Measurements from ENCODE around the gene ADAP2.
A peak's percentile ranks its signal among the peaks of the same experiment; 100 is the strongest.
"Not testable (repeated sequence)": the region's sequence is repeated elsewhere in the genome, so short reads cannot be mapped to it uniquely, and the experiment has no call there.

Gene ADAP2, protein sequence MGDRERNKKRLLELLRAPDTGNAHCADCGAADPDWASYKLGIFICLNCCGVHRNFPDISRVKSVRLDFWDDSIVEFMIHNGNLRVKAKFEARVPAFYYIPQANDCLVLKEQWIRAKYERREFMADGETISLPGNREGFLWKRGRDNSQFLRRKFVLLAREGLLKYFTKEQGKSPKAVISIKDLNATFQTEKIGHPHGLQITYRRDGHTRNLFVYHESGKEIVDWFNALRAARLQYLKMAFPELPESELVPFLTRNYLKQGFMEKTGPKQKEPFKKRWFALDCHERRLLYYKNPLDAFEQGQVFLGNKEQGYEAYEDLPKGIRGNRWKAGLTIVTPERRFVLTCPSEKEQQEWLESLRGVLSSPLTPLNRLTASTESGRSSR

DNA sequence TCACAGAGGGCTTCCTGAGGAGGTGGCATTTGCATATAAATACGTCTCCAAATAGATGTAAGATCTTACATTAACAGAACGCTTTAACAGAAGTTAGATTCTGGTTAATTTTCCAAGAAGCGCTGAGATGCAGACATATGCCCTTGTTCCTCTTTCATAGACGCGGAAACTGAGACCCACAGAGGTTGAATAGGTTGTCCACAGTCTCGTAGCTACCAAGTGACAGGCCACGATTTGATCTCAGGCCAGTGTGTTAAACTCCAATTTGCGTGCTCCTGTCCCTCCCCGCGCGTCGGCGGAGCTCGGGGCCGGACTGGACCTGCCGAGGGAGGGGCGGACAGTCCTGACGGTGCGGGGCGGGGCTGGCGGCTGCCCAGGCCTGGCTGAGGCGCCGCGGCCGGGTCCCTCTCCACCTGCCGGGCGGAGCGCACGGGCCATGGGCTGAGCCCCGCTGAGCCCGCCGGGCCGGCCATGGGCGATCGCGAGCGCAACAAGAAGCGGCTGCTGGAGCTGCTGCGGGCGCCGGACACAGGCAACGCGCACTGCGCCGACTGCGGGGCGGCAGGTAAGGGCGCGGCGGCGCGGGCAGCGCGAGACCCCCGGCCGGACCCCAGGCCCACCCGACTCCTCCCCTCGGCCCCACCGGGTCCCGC lies at the start of gene ADAP2:
ADAP2 (plus strand) TSS at position 402 of the 653 bp plus-strand sequence; CDS start at position 472, 70 bp downstream.
- H3K4me3 ChIP-seq (ENCODE audit: low read length): peak within 1 kb of the TSS; percentile 55
- TF ChIP-seq ZNF274 (IDR thresholded peaks at IDR 0.05; ENCODE audit: low read depth, low read length): no peak

DNA sequence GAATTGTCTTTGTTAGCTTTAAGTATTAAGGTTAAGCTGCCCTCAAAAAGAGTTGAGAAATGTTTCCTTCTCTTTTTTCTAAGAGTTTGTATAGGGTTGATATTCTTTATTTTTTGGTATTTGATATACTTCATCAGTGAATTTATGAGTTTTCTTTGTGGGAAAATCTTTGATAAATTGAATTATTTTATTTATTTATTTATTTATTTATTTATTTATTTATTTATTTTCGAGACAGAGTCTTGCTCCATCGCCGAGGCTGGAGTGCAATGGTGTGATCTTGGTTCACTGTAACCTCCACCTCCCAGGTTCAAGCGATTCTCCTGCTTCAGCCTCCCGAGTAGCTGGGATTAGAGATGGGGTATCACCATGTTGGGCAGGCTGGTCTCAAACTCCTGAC lies 35.6 kb upstream of the ADAP2 start:
- no peak for TF ChIP-seq ZNF274 (IDR thresholded peaks at IDR 0.05; ENCODE audit: low read depth, low read length)
- no peak overlapping the region for H3K4me3 ChIP-seq (ENCODE audit: low read length)

DNA sequence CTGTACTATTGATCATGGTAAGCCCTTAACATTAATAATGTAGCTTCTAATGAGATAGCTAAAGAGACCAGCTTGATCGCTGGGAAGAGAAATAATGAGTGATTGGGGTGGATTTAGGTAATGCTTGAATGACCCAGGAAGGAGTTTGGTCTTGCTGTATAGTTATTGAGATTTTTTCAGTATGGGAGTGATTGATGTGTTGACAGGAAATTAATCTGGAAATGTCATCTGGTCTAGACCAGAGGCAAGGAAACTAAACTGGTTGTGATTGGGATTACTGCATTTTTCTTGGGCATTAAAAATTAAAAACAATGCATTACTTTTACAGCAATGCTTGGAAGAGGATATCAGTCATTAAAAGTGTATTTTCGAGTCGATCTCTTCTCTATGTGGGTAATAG lies 27.5 kb upstream of the ADAP2 start:
- H3K4me3 ChIP-seq (ENCODE audit: low read length): no peak overlapping the region
- no peak for TF ChIP-seq ZNF274 (IDR thresholded peaks at IDR 0.05; ENCODE audit: low read depth, low read length)

DNA sequence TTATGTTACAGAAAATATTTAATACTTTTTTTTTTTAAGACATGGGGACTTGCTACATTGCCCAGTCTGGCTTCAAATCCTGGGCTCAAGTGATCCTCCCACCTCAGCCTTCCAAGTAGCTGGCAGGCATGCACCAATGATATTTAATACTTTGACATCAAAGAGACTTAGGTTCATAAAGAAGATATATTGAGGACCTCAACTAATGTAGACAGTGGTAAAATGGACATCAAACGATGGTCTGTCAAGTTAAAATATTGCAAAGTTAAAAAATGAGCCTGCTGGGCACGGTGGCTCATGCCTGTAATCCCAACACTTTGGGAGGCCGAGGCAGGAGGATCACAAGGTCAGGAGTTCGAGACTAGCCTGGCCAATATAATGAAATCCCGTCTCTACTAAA lies 24.4 kb upstream of the ADAP2 start:
- no peak overlapping the region for H3K4me3 ChIP-seq (ENCODE audit: low read length)
- TF ChIP-seq ZNF274 (IDR thresholded peaks at IDR 0.05; ENCODE audit: low read depth, low read length): no peak

DNA sequence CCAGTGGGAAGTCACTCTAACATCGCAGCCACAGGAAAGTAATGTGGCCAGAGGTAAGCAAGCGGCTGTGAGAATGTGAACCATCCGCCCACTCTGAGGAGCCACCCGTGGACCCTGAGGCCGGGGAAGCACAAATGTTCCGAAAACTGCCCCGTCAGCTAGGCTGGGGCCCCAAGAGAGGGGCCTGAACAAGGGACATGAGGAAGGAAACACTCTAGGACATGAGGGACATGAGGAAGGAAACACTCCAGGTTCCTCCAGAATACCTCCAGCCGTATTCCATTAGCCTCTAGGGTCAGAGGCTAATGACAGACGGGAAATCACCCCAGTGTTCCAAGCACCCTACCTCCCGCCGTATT lies 16.0 kb upstream of the ADAP2 start:
- TF ChIP-seq ZNF274 (IDR thresholded peaks at IDR 0.05; ENCODE audit: low read depth, low read length): no peak
- H3K4me3 ChIP-seq (ENCODE audit: low read length): peak overlapping the region; percentile 93

DNA sequence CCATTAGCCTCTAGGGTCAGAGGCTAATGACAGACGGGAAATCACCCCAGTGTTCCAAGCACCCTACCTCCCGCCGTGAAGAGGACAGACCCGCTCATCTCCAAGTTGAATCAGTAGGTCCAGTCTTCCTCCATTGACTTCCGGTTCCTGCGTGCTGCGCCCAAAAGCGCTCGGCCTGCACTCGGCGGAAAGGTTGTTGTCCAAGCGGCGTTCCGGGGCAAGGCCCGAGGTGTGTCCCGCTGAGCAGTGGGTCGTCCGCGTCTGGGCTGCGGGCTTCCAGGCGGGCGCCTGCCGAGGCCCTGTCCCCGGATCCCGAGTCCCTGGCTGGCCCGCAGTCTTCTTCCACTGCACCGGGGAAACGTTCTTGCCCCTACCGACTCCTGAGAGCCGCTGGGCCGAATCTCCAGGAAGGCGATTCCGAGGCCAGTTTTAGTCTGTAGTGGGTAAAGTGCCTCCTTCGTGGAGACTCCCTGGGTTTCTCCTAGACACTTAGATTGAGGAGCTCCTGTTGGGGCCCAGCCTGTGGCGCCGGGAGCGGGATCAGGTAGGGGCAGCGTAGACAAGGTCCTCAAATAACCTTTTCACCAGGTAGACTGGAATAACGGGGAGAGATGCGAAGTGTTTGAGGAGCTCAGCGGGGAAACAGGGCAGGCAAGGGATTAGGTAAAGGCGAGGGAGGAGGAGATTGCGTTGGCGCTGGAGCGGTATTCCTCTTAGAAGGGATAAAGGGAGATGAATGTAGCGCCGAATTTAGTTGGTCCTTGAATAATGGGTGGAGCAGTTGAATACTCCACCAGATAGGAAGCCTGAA lies 15.4 kb upstream of the ADAP2 start, which contains the start of gene TEFM:
TEFM (minus strand) TSS at position 138 of the 811 bp plus-strand sequence; CDS start at position 98, 40 bp downstream.
- H3K4me3 ChIP-seq (ENCODE audit: low read length): peak within 1 kb of the TSS; percentile 93
- no peak for TF ChIP-seq ZNF274 (IDR thresholded peaks at IDR 0.05; ENCODE audit: low read depth, low read length)

DNA sequence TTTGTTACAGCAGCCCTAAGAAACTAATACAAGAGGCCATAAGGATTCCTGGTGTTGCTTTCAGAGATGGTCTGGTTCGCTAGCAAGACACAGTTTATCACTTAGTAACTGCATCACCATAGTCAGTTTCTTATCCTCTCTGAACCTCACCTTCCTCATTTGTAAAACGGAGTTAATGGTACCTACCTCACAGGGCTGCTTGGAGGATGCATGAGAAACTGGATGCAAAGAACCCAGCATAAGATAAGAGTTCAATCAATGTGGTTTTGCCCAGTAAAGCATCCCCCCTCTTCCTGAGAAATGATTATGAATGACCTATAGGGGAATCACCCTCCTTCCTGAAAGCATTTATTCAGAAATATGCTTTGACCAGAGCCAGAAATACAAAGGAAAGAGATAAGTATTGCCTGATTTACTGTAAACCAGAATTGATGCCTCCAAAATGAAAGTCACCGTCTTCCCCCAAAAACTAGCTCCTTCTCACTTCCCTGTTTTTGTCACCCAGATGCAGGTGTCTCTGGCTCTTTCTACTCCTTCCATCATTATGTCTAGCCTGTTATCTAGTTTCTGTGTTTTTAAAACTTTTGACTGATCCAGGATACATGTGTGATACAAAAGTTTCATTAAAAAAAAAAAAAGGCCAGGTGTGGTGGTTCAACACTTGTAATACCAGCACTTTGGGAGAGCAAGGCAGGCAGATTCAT lies 12.9 kb upstream of the ADAP2 start:
- TF ChIP-seq ZNF274 (IDR thresholded peaks at IDR 0.05; ENCODE audit: low read depth, low read length): no peak
- H3K4me3 ChIP-seq (ENCODE audit: low read length): no peak overlapping the region

DNA sequence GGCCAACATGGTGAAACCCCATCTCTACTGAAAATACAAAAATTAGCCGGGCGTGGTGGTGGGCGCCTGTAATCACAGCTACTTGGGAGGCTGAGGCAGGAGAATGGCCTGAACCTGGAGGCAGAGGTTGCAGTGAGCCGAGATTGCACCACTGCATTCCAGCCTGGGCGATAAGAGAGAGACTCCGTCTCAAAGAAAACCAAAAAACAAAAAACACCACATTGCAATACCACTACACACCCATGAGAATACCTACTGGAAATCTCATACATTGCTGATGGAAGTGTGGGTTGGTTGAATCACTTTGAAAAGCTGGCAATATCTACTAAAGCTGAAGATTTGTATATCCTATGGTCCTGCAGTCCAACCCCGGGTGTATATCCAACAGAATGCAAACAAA lies 11.6 kb upstream of the ADAP2 start:
- not testable (repeated sequence) for H3K4me3 ChIP-seq (ENCODE audit: low read length)

DNA sequence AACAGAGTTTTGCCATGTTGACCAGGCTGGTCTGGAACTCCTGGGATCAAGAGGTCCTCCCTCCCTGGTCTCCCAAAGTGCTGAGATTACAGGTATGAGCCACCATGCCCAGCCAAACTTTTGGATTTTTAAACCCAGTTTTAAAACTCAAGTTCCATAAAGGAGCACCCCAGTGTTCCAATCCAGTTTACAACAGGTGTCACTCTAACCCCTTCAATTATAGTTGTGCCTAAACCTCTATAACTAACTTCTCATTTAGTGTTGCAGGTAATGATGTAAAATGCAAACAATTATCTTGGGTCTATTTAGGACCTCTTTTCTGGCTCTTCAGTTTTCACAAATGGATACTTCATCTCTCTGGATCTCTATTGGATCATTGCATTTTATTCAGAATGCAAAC lies 7.8 kb upstream of the ADAP2 start:
- TF ChIP-seq ZNF274 (IDR thresholded peaks at IDR 0.05; ENCODE audit: low read depth, low read length): no peak

DNA sequence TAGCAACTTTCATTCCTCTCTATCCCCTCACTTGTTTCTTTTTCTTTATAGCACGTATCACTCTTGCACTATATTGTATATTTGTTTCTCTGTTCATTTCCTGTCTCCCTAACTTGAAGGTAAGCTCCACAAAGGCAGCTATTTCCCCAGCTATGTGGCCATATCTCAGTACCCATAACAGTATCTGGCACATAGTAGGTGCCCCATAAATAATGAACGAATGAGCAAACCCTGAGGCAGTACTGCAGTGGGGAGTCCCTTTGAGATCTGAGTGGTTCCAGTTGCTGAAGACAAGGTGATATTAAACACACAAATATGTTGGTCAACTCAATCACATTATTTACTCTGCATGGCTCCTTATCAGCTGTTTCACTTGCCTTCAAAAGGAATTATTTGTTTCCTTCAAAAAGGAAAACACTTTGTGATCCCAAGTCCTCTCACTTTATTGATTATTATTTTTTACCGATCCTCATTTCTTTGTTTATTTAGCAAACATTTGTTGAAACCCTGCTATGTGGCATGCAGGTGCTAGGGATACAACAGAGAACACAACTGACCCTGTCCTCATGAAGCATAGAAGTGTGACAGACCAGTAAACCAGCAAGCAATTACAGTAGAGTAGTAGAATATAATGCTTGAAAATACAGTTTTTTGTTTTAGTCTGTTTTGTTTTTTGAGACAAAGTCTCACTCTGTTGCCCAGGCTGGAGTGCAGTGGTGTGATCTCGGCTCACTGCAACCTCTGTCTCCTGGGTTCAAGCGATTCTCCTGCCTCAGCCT lies 5.7 kb upstream of the ADAP2 start:
- no peak overlapping the region for H3K4me3 ChIP-seq (ENCODE audit: low read length)
- TF ChIP-seq ZNF274 (IDR thresholded peaks at IDR 0.05; ENCODE audit: low read depth, low read length): no peak

More for the DNA sequence above, 7.8 kb upstream of the ADAP2 start:
- H3K4me3 ChIP-seq (ENCODE audit: low read length): no peak overlapping the region

DNA sequence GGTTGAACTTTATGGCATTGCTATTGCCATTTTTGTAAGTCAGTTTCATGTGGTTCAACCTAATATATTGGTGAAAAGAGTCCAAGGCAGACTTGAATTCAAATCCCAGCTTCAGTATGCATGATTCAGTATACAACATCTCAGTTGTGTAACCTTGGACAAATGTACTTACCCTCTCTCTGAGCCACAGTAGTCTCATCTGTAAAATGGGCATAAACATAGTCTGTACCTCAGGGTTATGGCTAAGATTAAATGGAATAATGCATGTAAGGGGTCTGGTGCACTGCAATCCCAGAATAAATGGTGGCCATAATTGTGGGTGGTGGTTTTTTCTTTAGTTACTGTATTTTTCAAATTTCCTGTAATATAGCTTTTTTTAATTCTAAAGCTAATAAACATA lies 4.7 kb upstream of the ADAP2 start:
- TF ChIP-seq ZNF274 (IDR thresholded peaks at IDR 0.05; ENCODE audit: low read depth, low read length): no peak
- H3K4me3 ChIP-seq (ENCODE audit: low read length): no peak overlapping the region

DNA sequence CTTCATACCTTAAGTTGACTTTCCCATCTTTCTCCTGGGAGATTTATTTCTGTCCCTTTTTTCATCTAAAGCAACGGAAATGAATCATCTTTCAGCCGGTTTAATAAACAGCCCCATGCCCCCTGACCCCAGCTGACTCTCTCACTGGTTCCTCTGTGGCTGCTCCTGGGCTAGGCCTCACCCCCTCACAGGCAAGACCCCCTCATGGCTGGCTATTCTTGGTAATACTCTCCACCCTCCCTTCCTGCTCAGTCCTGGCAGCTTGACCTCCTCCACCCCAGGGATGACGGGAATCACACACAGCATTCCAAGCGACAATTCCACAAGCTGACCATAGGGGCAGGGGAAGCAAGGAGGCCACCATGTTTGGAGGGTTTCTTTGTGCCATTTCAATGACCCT lies 1.5 kb upstream of the ADAP2 start:
- H3K4me3 ChIP-seq (ENCODE audit: low read length): no peak overlapping the region
- no peak for TF ChIP-seq ZNF274 (IDR thresholded peaks at IDR 0.05; ENCODE audit: low read depth, low read length)
